Bronchial epithelial cell (primary cell): ENCODE measurements around the gene LRSAM1. TPM values are rescaled to one million over a fixed set of nuclear protein-coding genes. Genes with fewer than 3 reads are reported as not detected.

Experiments
- DNase-seq: peaks from one replicate; pipeline ENCODE4 v3.0.0-alpha.2; 2010; ENCODE audit warnings: low read depth
- FAIRE-seq: peaks from 2 replicates; lab custom pipeline; 2011; peaks lifted over from hg19 to GRCh38; lab: Jason Lieb, UNC
- H3K27me3 ChIP-seq: 2 replicates; pipeline ENCODE4 v1.5.1; 2011; ENCODE audit warnings: low read length; ENCODE audit not compliant: control insufficient read depth, insufficient read depth
- H3K36me3 ChIP-seq: 2 replicates; pipeline ENCODE4 v1.5.1; 2011; ENCODE audit warnings: low read length; ENCODE audit not compliant: control insufficient read depth, insufficient read depth
- H3K4me3 ChIP-seq: 2 replicates; pipeline ENCODE4 v1.5.1; 2011; ENCODE audit warnings: mild to moderate bottlenecking, low read depth, low read length, control low read depth
- total RNA-seq: library from RNA; depleted of rRNA; stranded (reverse); fragments of >200 nt; gene quantifications from 2 replicates; pipeline ENCODE4 v1.2.1, GENCODE V29; 2014
- TF ChIP-seq, protein P1 (sequence below): IDR thresholded peaks from 2 replicates; pipeline ENCODE4 v1.5.1; 2011; ENCODE audit warnings: mild to moderate bottlenecking, moderate library complexity, low read length, control low read depth, inconsistent platforms; ENCODE audit not compliant: insufficient read depth, severe bottlenecking

Gene LRSAM1
- total RNA-seq, 1 donor from 2014 or later = 5.3 TPM

DNA sequence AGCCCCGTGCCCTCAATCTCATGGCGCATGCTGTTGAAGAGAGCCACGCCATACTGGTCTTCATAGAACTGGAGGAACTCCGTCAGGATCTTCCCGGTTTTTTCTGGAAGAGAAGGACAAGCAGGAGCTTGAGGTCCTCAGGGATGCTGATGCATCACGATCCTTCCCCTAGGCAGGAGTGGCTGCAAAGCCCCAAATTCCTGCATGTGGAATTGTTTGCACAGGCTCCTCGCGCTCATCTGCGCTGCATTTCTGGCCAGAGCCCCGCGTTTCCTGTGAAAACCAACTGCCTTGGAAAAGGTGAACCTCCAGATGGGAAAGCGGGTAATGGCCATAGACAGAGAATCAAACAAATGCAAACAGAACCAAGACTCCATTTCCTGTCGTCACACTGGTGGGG is 80.4 kb downstream of the LRSAM1 start:
- no peaks in the 10 kb centered on the region for H3K27me3 ChIP-seq
- TF ChIP-seq, protein P1, sequence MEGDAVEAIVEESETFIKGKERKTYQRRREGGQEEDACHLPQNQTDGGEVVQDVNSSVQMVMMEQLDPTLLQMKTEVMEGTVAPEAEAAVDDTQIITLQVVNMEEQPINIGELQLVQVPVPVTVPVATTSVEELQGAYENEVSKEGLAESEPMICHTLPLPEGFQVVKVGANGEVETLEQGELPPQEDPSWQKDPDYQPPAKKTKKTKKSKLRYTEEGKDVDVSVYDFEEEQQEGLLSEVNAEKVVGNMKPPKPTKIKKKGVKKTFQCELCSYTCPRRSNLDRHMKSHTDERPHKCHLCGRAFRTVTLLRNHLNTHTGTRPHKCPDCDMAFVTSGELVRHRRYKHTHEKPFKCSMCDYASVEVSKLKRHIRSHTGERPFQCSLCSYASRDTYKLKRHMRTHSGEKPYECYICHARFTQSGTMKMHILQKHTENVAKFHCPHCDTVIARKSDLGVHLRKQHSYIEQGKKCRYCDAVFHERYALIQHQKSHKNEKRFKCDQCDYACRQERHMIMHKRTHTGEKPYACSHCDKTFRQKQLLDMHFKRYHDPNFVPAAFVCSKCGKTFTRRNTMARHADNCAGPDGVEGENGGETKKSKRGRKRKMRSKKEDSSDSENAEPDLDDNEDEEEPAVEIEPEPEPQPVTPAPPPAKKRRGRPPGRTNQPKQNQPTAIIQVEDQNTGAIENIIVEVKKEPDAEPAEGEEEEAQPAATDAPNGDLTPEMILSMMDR = no peak
- H3K36me3 ChIP-seq = peaks cover 46% of the 10 kb centered on the region
- FAIRE-seq = no peak
- H3K4me3 ChIP-seq = no peak overlapping the region
- DNase-seq = no peak

DNA sequence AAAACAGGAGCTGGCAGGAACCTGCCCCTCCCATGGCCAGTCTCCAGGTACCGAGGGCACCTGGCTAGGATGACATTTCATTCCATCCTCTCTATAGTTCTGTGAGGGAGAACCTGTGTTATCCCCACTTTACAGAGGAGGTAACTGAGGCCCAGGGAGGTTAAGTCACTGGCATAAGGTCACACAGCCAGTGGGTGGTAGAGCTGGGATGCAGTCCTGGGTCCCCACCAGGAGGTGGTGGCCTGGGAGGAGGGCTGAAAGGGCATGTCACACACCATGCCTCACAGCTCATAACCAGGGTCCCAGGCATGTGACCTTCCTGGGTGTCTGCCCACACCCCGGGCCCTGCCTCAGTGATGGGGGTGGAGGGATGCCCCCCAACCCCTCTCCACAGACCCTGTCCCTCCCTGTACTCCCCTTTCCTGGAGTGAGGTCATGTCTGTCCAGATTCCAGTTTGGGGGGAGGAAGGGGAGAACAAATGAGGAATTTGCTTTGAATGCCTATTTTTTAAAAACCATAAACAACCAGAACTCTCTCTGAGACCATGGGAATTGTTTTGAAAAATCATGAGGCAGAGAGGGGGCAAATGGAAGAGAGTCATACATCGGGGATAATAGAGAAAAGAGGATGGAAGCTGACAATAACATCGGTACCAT is 83.1 kb downstream of the LRSAM1 start:
- FAIRE-seq = peak; percentile 55
- no peaks in the 10 kb centered on the region for H3K27me3 ChIP-seq
- H3K36me3 ChIP-seq = peaks cover 34% of the 10 kb centered on the region
- no peak for DNase-seq
- no peak overlapping the region for H3K4me3 ChIP-seq
- TF ChIP-seq, protein P1 = no peak

DNA sequence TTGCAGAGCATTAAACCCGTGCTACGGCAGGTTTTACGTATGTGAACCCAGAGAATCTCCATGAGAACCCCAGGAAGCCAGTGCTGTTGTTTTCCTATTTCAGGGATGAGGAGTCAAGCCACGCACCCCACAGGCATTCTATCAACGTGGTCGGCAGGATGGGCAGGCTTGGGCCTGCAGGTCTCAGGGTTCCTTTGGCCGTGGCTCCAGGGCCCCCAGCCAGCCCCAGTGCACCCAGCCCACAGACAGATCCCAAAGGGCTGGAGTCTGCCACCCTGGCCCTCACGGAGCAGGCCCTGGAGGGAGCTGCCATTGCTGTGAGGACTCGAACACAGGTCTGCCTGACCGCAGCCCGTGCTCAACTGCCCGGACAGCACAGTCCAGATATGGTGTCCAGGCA is 83.6 kb downstream of the LRSAM1 start:
- no peaks in the 10 kb centered on the region for H3K27me3 ChIP-seq
- FAIRE-seq (no peak), DNase-seq (peak; percentile 76)
- peaks cover 32% of the 10 kb centered on the region for H3K36me3 ChIP-seq
- TF ChIP-seq, protein P1 = no peak
- no peak overlapping the region for H3K4me3 ChIP-seq

DNA sequence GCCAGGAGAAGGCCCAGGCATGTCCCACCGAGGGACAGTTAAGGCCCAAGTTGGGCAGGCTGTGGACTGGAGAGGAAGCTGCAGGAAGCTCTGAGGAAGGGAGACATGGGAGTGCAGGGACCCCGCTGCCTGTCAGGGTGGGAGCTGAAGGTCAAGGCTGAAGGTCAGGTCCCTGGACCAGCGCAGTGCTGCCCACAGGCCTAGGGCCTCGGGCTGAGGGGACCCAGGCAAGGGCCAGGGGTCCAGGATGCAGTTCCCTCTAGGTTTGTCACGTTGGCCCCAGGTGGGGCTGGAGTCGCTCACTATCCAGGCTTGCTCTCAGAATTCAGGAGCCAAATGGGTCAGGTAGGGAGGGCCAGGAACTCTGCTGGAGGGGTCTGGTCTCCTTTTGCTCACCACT is 84.1 kb downstream of the LRSAM1 start:
- TF ChIP-seq, protein P1 = no peak
- Histone ChIP-seq H3K27me3 (no peaks in the 10 kb centered on the region), H3K36me3 (peaks cover 30% of the 10 kb centered on the region), H3K4me3 (no peak overlapping the region)
- FAIRE-seq (no peak), DNase-seq (no peak)

DNA sequence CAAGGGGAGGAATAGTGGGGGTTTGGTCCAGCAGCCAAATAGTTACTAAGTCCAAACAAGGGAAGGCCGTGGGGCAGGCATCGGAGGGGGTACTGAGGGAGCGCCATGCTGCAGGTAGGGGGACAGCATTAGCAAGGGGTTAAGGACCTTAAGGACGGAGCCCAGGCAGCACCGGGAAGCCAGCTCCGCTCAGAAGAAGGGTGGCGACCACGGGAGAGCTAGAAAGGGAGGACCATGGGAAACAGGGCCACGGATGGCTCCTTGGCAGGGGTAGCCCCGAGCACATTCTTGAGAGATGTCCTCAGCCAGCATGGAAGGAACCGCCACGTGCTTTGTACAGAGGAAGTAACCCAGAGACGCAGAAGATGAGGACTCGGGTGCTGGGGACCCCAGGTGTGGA is 84.5 kb downstream of the LRSAM1 start:
- H3K36me3 ChIP-seq = peaks cover 28% of the 10 kb centered on the region
- TF ChIP-seq, protein P1 = no peak
- no peak overlapping the region for H3K4me3 ChIP-seq
- no peaks in the 10 kb centered on the region for H3K27me3 ChIP-seq
- FAIRE-seq (no peak), DNase-seq (peak; percentile 37)

DNA sequence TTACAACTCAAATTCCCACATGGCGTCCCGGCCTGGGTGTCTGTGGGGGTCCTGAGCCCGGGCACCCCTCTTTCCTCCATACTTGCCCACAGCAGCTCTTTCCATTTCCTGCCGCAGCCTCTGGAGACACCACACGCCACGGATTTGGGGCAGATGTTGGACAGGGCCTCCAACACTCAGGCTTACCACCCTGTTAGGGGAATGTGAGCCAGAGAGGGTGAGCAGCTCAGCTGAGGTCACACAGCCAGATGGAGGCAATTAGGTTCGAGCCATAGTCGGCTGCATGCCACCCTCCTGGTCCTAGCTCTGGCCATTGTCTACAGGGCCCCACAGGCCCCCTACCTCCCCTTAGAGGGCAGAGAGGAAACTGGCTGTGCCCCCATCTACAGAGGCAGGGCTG is 85.2 kb downstream of the LRSAM1 start:
- Histone ChIP-seq H3K4me3 (no peak overlapping the region), H3K27me3 (no peaks in the 10 kb centered on the region), H3K36me3 (peaks cover 27% of the 10 kb centered on the region)
- TF ChIP-seq, protein P1 = no peak
- no peak for DNase-seq
- FAIRE-seq = no peak
